ENCODE results near the gene DHPS. TPM values are rescaled to one million over a fixed set of nuclear protein-coding genes. Genes with fewer than 3 reads are reported as not detected.

Gene DHPS
- total and polyA plus RNA-seq, 2 donors (not counting 1 experiment from before 2014, with no cell fraction given): 187 to 204 TPM

- no peaks in the 10 kb centered on the region for H3K9me3 ChIP-seq (ENCODE audit: control extremely low read depth in 1 of 3, control insufficient read depth in 2 of 3, insufficient read depth in 1 of 3, low read length in 2 of 3)
- DNase-seq: peak; percentile 76
- peak overlapping the region; percentile 97 for H2AFZ ChIP-seq (ENCODE audit: insufficient read depth, low read depth, low read length, poor library complexity, severe bottlenecking)
- Mint-ChIP-seq H3K9me3 (ENCODE audit: insufficient read depth) (no peaks in the 10 kb centered on the region), H3K4me3 (peak overlapping the region; percentile 98), H3K4me1 (peaks cover 65% of the 10 kb centered on the region), H3K27ac (peak overlapping the region; percentile 100), H3K27me3 (no peaks in the 10 kb centered on the region)
- H3K4me2 ChIP-seq (replicated peaks; ENCODE audit: low read depth, low read length, poor library complexity, severe bottlenecking): peak overlapping the region; percentile 86
- peak overlapping the region; percentile 90 to 99 for H3K27ac ChIP-seq (ENCODE audit: low read length in 2 of 2)
- intact Hi-C loops (cut with micrococcal nuclease): loop anchor here (1.0 to 5.0 kb wide), 4 partner anchors 12 to 227 kb away; partner anchors contain the start of genes DHPS, TNPO2, ZNF443 and ZNF564
- under 1% methylated on average over 24 of the region's 24 CpGs for WGBS (ENCODE audit: insufficient coverage)
- H3K79me2 ChIP-seq (ENCODE audit: control insufficient read depth, insufficient read depth, low read length): peaks cover 71% of the 10 kb centered on the region
- peaks cover 32% of the 10 kb centered on the region for H4K20me1 ChIP-seq (ENCODE audit: control insufficient read depth, insufficient read depth, low read length, poor library complexity, severe bottlenecking)
- H3K4me3 ChIP-seq (ENCODE audit: control extremely low read depth in 1 of 5, extremely low read depth in 1 of 5, insufficient read depth in 1 of 5, low read depth in 2 of 5, low read length in 4 of 5): peak overlapping the region; percentile 75 to 99 (median 95)
- no peak for TF ChIP-seq EZH2 (IDR thresholded peaks at IDR 0.05; ENCODE audit: borderline replicate concordance, insufficient read depth, low read depth, low read length, poor library complexity, severe bottlenecking)
- TF ChIP-seq, protein P1, sequence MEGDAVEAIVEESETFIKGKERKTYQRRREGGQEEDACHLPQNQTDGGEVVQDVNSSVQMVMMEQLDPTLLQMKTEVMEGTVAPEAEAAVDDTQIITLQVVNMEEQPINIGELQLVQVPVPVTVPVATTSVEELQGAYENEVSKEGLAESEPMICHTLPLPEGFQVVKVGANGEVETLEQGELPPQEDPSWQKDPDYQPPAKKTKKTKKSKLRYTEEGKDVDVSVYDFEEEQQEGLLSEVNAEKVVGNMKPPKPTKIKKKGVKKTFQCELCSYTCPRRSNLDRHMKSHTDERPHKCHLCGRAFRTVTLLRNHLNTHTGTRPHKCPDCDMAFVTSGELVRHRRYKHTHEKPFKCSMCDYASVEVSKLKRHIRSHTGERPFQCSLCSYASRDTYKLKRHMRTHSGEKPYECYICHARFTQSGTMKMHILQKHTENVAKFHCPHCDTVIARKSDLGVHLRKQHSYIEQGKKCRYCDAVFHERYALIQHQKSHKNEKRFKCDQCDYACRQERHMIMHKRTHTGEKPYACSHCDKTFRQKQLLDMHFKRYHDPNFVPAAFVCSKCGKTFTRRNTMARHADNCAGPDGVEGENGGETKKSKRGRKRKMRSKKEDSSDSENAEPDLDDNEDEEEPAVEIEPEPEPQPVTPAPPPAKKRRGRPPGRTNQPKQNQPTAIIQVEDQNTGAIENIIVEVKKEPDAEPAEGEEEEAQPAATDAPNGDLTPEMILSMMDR (IDR thresholded peaks at IDR 0.05): no peak
- H3K4me1 ChIP-seq (ENCODE audit: control insufficient read depth in 2 of 2, insufficient read depth in 2 of 2, low read length in 2 of 2): peaks cover 34 to 55% of the 10 kb centered on the region in 2 donors
- H3K27me3 ChIP-seq (replicated peaks in 1 of 4; ENCODE audit: control extremely low read depth in 1 of 4, control insufficient read depth in 3 of 4, insufficient read depth in 4 of 4, low read length in 3 of 4): no peaks in the 10 kb centered on the region
- no peak for ATAC-seq (ENCODE audit: low read depth)
- H3K9ac ChIP-seq (ENCODE audit: low read length): peak overlapping the region; percentile 97
- ChIA-PET CTCF (interaction anchor here (0.6 to 5.7 kb wide), 9 partner anchors 9 to 174 kb away, joined by 3 to 82 read pairs (median 3); partner anchors contain the start of gene JUNB), POLR2A (interaction anchor here (1.6 kb wide), 1 partner anchor 55 kb away, joined by 9 read pairs; no protein-coding TSS in a partner anchor)
- peaks cover 1 to 27% of the 10 kb centered on the region in 2 experiments for H3K36me3 ChIP-seq (replicated peaks in 1 of 2; ENCODE audit: control extremely low read depth in 1 of 2, control insufficient read depth in 1 of 2, extremely low read depth in 1 of 2, insufficient read depth in 2 of 2, low read length in 1 of 2)
These were observed 12.8 kb downstream of the DHPS start for GRCh38 chr19:12668932-12669269.

GRCh38 chr19:12668346-12668745 is 13.3 kb downstream of the DHPS start:
- H3K9ac ChIP-seq (ENCODE audit: low read length): peak overlapping the region; percentile 97
- H3K79me2 ChIP-seq (ENCODE audit: control insufficient read depth, insufficient read depth, low read length): peaks cover 76% of the 10 kb centered on the region
- H3K36me3 ChIP-seq (replicated peaks in 1 of 2; ENCODE audit: control extremely low read depth in 1 of 2, control insufficient read depth in 1 of 2, extremely low read depth in 1 of 2, insufficient read depth in 2 of 2, low read length in 1 of 2): peaks cover 0 to 31% of the 10 kb centered on the region in 2 experiments
- intact Hi-C loops (cut with micrococcal nuclease): loop anchor here (5.0 kb wide), 2 partner anchors 54 to 226 kb away; partner anchors contain the start of genes TNPO2 and ZNF443
- H3K27ac ChIP-seq (ENCODE audit: low read length in 2 of 2): peak overlapping the region; percentile 90 to 99
- POLR2A ChIA-PET: interaction anchor here (0.5 to 1.6 kb wide), 3 partner anchors 55 to 633 kb away, joined by 3 to 9 read pairs (median 3); partner anchors contain the start of gene ZNF433
- peak overlapping the region; percentile 86 for H3K4me2 ChIP-seq (replicated peaks; ENCODE audit: low read depth, low read length, poor library complexity, severe bottlenecking)
- peaks cover 37 to 60% of the 10 kb centered on the region in 2 donors for H3K4me1 ChIP-seq (ENCODE audit: control insufficient read depth in 2 of 2, insufficient read depth in 2 of 2, low read length in 2 of 2)
- H3K27me3 Mint-ChIP-seq: no peaks in the 10 kb centered on the region
- no peak for DNase-seq
- peaks cover 68% of the 10 kb centered on the region for H3K4me1 Mint-ChIP-seq
- TF ChIP-seq EZH2 (IDR thresholded peaks at IDR 0.05; ENCODE audit: borderline replicate concordance, insufficient read depth, low read depth, low read length, poor library complexity, severe bottlenecking): no peak
- TF ChIP-seq, protein P1 (IDR thresholded peaks at IDR 0.05): no peak
- peak overlapping the region; percentile 98 for H3K4me3 Mint-ChIP-seq
- H2AFZ ChIP-seq (ENCODE audit: insufficient read depth, low read depth, low read length, poor library complexity, severe bottlenecking): peak overlapping the region; percentile 97
- H3K9me3 ChIP-seq (ENCODE audit: control extremely low read depth in 1 of 3, control insufficient read depth in 2 of 3, insufficient read depth in 1 of 3, low read length in 2 of 3): no peaks in the 10 kb centered on the region
- WGBS (ENCODE audit: insufficient coverage): 79% methylated on average over 3 of the region's 8 CpGs
- no peak for ATAC-seq (ENCODE audit: low read depth)
- H3K27me3 ChIP-seq (replicated peaks in 1 of 4; ENCODE audit: control extremely low read depth in 1 of 4, control insufficient read depth in 3 of 4, insufficient read depth in 4 of 4, low read length in 3 of 4): no peaks in the 10 kb centered on the region
- H4K20me1 ChIP-seq (ENCODE audit: control insufficient read depth, insufficient read depth, low read length, poor library complexity, severe bottlenecking): peaks cover 33% of the 10 kb centered on the region
- CTCF ChIA-PET: interaction anchor here (0.6 to 5.7 kb wide), 6 partner anchors 28 to 178 kb away, joined by 3 to 82 read pairs (median 4); partner anchors contain the start of gene JUNB
- H3K27ac Mint-ChIP-seq: peak overlapping the region; percentile 100
- H3K9me3 Mint-ChIP-seq (ENCODE audit: insufficient read depth): no peaks in the 10 kb centered on the region
- peak overlapping the region in 4 of 5 experiments; percentile 92 to 99 (median 96) for H3K4me3 ChIP-seq (ENCODE audit: control extremely low read depth in 1 of 5, extremely low read depth in 1 of 5, insufficient read depth in 1 of 5, low read depth in 2 of 5, low read length in 4 of 5)
